ENCODE results near the gene SUPT16H. TPM values are rescaled to one million over a fixed set of nuclear protein-coding genes. Genes with fewer than 3 reads are reported as not detected.
"Not testable (repeated sequence)": the region's sequence is repeated elsewhere in the genome, so short reads cannot be mapped to it uniquely, and the experiment has no call there.

Gene SUPT16H
- polyA plus RNA-seq, 2 of the 4 experiments (the other 2 are of a cell fraction): 121 to 131 TPM

DNA sequence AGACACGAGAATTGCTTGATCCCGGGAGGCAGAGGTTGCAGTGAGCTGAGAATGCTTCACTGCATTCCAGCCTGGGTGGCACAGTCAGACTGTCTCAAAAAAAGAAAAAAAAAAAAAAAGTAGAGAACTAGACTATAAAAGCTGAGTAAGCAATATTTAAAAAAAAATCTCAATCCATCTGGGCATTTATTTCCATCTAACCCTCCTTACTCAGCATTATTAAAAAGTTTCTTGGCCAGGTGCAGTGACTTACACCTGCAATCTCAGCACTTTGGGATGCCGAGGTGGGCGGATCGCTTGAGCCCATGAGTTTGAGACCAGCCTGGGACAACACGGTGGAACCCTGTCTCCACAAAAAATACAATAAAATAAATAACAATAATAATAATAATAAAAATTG lies 4.5 kb downstream of the SUPT16H start:
- no peak overlapping the region for H3K4me2 ChIP-seq
- ChIA-PET POLR2A (no interaction called here), CTCF (interaction anchor here (0.9 to 1.7 kb wide), 4 partner anchors 10 to 77 kb away, joined by 3 to 5 read pairs (median 4); partner anchors contain the start of gene CHD8)
- TF ChIP-seq MAFK (IDR thresholded peaks at IDR 0.05; ENCODE audit: partially characterized antibody) (peak; percentile 98), EHF (CRISPR knock-in tag; IDR thresholded peaks at IDR 0.05) (no peak)
- peaks cover 20% of the 10 kb centered on the region; the same call in 2 of the 3 replicates for H3K4me1 ChIP-seq
- no peak overlapping the region for H3K27ac ChIP-seq
- no peak for DNase-seq (ENCODE audit: low read depth in 1 of 2, low spot score in 1 of 2)
- no peaks in the 10 kb centered on the region for H3K9me3 ChIP-seq
- ATAC-seq: no peak
- no peak for FAIRE-seq
- no peak overlapping the region for H3K4me3 ChIP-seq
- 92% methylated on average over 6 of the region's 6 CpGs for WGBS (ENCODE audit: missing lambda C conversion rate)

DNA sequence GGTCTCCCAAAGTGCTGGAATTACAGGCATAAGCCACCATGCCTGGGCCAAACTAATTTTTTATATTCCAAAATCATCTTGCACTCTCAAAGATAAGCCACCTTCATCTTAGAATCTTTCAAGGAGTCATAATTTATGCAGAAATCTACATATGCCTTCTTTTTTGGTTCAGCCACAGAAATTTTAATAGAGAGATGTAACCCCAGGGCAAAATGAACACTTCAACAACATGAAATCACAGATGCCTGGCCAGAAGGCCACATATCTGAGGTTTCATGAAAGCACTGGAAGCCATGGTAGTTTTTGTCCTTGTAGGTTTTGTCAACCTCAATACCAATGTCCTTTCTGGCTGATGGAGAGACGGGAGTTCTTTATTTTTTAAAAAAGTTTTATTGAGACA lies 9.8 kb downstream of the SUPT16H start:
- DNase-seq (ENCODE audit: low read depth in 1 of 2, low spot score in 1 of 2) (no peak), FAIRE-seq (no peak), ATAC-seq (no peak)
- ChIA-PET POLR2A (no interaction called here), CTCF (no interaction called here)
- Histone ChIP-seq H3K4me3 (no peak overlapping the region), H3K27ac (no peak overlapping the region), H3K9me3 (no peaks in the 10 kb centered on the region), H3K4me1 (no peaks in the 10 kb centered on the region), H3K4me2 (no peak overlapping the region)
- WGBS (ENCODE audit: missing lambda C conversion rate): 93% methylated on average over 1 of the region's 1 CpG
- TF ChIP-seq RFX5 (IDR thresholded peaks at IDR 0.05) (no peak), BCL3 (IDR thresholded peaks at IDR 0.05) (no peak), GATA3 (IDR thresholded peaks at IDR 0.05; ENCODE audit: borderline replicate concordance) (no peak), ESRRA (IDR thresholded peaks at IDR 0.05; ENCODE audit: borderline replicate concordance, low read length) (no peak), MYC (IDR thresholded peaks at IDR 0.05; ENCODE audit: borderline replicate concordance, low read length) (no peak), PHF8 (IDR thresholded peaks at IDR 0.05; ENCODE audit: borderline replicate concordance, low read depth) (no peak), CHD4 (IDR thresholded peaks at IDR 0.05; ENCODE audit: borderline replicate concordance) (no peak)
- TF ChIP-seq, protein P1, sequence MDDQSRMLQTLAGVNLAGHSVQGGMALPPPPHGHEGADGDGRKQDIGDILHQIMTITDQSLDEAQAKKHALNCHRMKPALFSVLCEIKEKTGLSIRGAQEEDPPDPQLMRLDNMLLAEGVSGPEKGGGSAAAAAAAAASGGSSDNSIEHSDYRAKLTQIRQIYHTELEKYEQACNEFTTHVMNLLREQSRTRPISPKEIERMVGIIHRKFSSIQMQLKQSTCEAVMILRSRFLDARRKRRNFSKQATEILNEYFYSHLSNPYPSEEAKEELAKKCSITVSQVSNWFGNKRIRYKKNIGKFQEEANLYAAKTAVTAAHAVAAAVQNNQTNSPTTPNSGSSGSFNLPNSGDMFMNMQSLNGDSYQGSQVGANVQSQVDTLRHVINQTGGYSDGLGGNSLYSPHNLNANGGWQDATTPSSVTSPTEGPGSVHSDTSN (IDR thresholded peaks at IDR 0.05): no peak
- TF ChIP-seq, protein P2, sequence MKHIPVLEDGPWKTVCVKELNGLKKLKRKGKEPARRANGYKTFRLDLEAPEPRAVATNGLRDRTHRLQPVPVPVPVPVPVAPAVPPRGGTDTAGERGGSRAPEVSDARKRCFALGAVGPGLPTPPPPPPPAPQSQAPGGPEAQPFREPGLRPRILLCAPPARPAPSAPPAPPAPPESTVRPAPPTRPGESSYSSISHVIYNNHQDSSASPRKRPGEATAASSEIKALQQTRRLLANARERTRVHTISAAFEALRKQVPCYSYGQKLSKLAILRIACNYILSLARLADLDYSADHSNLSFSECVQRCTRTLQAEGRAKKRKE (CRISPR knock-in tag; IDR thresholded peaks at IDR 0.05; ENCODE audit: low read depth): no peak

DNA sequence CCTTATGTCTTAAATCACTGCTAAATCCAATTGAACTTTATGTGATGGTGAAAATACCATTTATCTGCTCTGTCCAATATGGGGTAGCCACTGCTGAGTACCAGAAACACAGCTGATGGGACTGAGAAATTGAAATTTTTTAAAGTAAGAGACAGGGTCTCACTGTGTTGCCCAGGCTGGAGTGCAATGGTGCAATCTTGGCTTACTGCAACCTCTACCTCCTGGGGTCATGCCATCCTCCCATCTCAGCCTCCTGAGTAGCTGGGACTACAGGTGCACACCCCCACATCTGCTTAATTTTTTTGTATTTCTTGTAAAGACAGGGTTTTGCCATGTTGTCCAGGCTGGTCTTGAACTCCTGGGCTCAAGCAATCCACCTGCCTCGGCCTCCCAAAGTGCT lies 11.0 kb downstream of the SUPT16H start:
- POLR2A ChIA-PET; FAIRE-seq; H3K4me2 ChIP-seq; H3K4me3 ChIP-seq; H3K9me3 ChIP-seq; DNase-seq (ENCODE audit: low read depth in 1 of 2, low spot score in 1 of 2); H3K4me1 ChIP-seq; CTCF ChIA-PET; ATAC-seq; H3K27ac ChIP-seq: not testable (repeated sequence)
- 94% methylated on average over 1 of the region's 1 CpG for WGBS (ENCODE audit: missing lambda C conversion rate)

- FAIRE-seq: peak; percentile 32
- H3K4me1 ChIP-seq: no peaks in the 10 kb centered on the region
- H3K9me3 ChIP-seq: no peaks in the 10 kb centered on the region
- H3K4me3 ChIP-seq: no peak overlapping the region
- ChIA-PET CTCF (interaction anchor here (0.7 to 0.9 kb wide), 2 partner anchors 10 to 50 kb away, joined by 4 to 5 read pairs; no protein-coding TSS in a partner anchor), POLR2A (no interaction called here)
- H3K27ac ChIP-seq: no peak overlapping the region
- no peak overlapping the region for H3K4me2 ChIP-seq
- ATAC-seq: no peak
- TF ChIP-seq HES2 (IDR thresholded peaks at IDR 0.05) (no peak), KDM1A (IDR thresholded peaks at IDR 0.05; ENCODE audit: low read depth) (no peak), MAZ (IDR thresholded peaks at IDR 0.05; ENCODE audit: borderline replicate concordance, low read depth, low read length) (no peak), JUN (IDR thresholded peaks at IDR 0.05) (no peak), BHLHE40 (IDR thresholded peaks at IDR 0.05; ENCODE audit: low read depth, low read length) (no peak), EP300 (IDR thresholded peaks at IDR 0.05) (no peak), HOXB13 (CRISPR knock-in tag; IDR thresholded peaks at IDR 0.05; ENCODE audit: low read depth) (no peak), NR3C1 (IDR thresholded peaks at IDR 0.05) (no peak), ZNF302 (CRISPR knock-in tag; IDR thresholded peaks at IDR 0.05) (no peak), GATA3 (IDR thresholded peaks at IDR 0.05; ENCODE audit: borderline replicate concordance) (no peak), PHF8 (IDR thresholded peaks at IDR 0.05; ENCODE audit: borderline replicate concordance, low read depth) (no peak), KDM5A (IDR thresholded peaks at IDR 0.05) (no peak), POLR2A (IDR thresholded peaks at IDR 0.05; ENCODE audit: low read length) (no peak), CHD2 (IDR thresholded peaks at IDR 0.05; ENCODE audit: low read length, partially characterized antibody) (no peak)
- DNase-seq (ENCODE audit: low read depth in 1 of 2, low spot score in 1 of 2): no peak
- 46% methylated on average over 4 of the region's 4 CpGs for WGBS (ENCODE audit: missing lambda C conversion rate)
These were observed 13.7 kb downstream of the SUPT16H start for GRCh38 chr14:21369949-21370679.

All from A549 (cell line).